ENCODE data around the gene TNS2. TPM values are rescaled to one million over a fixed set of nuclear protein-coding genes. Genes with fewer than 3 reads are reported as not detected.

The TNS2 gene
- total RNA-seq, 1 donor from 2014 or later = 2.3 TPM

- no peak for DNase-seq
Observed at GRCh38 chr12:53057816-53058500, 8.1 kb downstream of the TNS2 start.

GRCh38 chr12:53058674-53059433 lies 9.0 kb downstream of the TNS2 start:
- Mint-ChIP-seq H3K4me3 (no peak overlapping the region), H3K4me1 (peaks cover 6% of the 10 kb centered on the region), H3K9me3 (no peaks in the 10 kb centered on the region), H3K36me3 (ENCODE audit: low read depth) (no peaks in the 10 kb centered on the region), H3K27me3 (peaks cover 4% of the 10 kb centered on the region), H3K27ac (no peak overlapping the region)
- intact Hi-C loops (cut with micrococcal nuclease) = no loop called here
- no peak for DNase-seq

More at GRCh38 chr12:53057816-53058500, 8.1 kb downstream of the TNS2 start:
- Mint-ChIP-seq H3K9me3 (no peaks in the 10 kb centered on the region), H3K36me3 (ENCODE audit: low read depth) (no peaks in the 10 kb centered on the region), H3K27me3 (peaks cover 4% of the 10 kb centered on the region), H3K4me3 (no peak overlapping the region), H3K4me1 (peaks cover 10% of the 10 kb centered on the region), H3K27ac (no peak overlapping the region)
- intact Hi-C loops (cut with micrococcal nuclease) = no loop called here

- Mint-ChIP-seq H3K27me3 (peaks cover 4% of the 10 kb centered on the region), H3K9me3 (no peaks in the 10 kb centered on the region), H3K27ac (no peak overlapping the region), H3K4me1 (peaks cover 2% of the 10 kb centered on the region), H3K4me3 (no peak overlapping the region), H3K36me3 (ENCODE audit: low read depth) (peaks cover 4% of the 10 kb centered on the region)
- intact Hi-C loops (cut with micrococcal nuclease) = no loop called here
- no peak for DNase-seq
Observed at GRCh38 chr12:53059434-53060063, 9.7 kb downstream of the TNS2 start.

- no peak for DNase-seq
- Mint-ChIP-seq H3K9me3 (no peaks in the 10 kb centered on the region), H3K4me1 (peaks cover 2% of the 10 kb centered on the region), H3K27ac (no peak overlapping the region), H3K27me3 (peaks cover 4% of the 10 kb centered on the region), H3K4me3 (no peak overlapping the region), H3K36me3 (ENCODE audit: low read depth) (peaks cover 11% of the 10 kb centered on the region)
- intact Hi-C loops (cut with micrococcal nuclease) = no loop called here
Observed at GRCh38 chr12:53060064-53060720, 10.3 kb downstream of the TNS2 start.

- Mint-ChIP-seq H3K4me1 (peaks cover under 1% of the 10 kb centered on the region), H3K36me3 (ENCODE audit: low read depth) (peaks cover 12% of the 10 kb centered on the region), H3K27me3 (peaks cover 2% of the 10 kb centered on the region), H3K9me3 (no peaks in the 10 kb centered on the region), H3K4me3 (no peak overlapping the region), H3K27ac (no peak overlapping the region)
- intact Hi-C loops (cut with micrococcal nuclease) = no loop called here
- no peak for DNase-seq
Observed at GRCh38 chr12:53060721-53061276, 10.9 kb downstream of the TNS2 start.

GRCh38 chr12:53061404-53062010 lies 11.6 kb downstream of the TNS2 start:
- Mint-ChIP-seq H3K36me3 (ENCODE audit: low read depth) (peaks cover 19% of the 10 kb centered on the region), H3K27me3 (no peaks in the 10 kb centered on the region), H3K27ac (no peak overlapping the region), H3K4me1 (peaks cover 8% of the 10 kb centered on the region), H3K4me3 (no peak overlapping the region), H3K9me3 (no peaks in the 10 kb centered on the region)
- intact Hi-C loops (cut with micrococcal nuclease) = no loop called here
- no peak for DNase-seq

GRCh38 chr12:53062011-53062961 lies 12.4 kb downstream of the TNS2 start:
- no peak for DNase-seq
- peaks cover 20% of the 10 kb centered on the region for H3K36me3 Mint-ChIP-seq (ENCODE audit: low read depth)
- intact Hi-C loops (cut with micrococcal nuclease) = no loop called here
- no peak overlapping the region for H3K27ac Mint-ChIP-seq
- no peak overlapping the region for H3K4me3 Mint-ChIP-seq
- H3K4me1 Mint-ChIP-seq = peaks cover 8% of the 10 kb centered on the region
- H3K27me3 Mint-ChIP-seq = no peaks in the 10 kb centered on the region
- no peaks in the 10 kb centered on the region for H3K9me3 Mint-ChIP-seq

- H3K27ac Mint-ChIP-seq = no peak overlapping the region
- no peaks in the 10 kb centered on the region for H3K27me3 Mint-ChIP-seq
- no peaks in the 10 kb centered on the region for H3K9me3 Mint-ChIP-seq
- peaks cover 20% of the 10 kb centered on the region for H3K36me3 Mint-ChIP-seq (ENCODE audit: low read depth)
- H3K4me3 Mint-ChIP-seq = no peak overlapping the region
- peaks cover 8% of the 10 kb centered on the region for H3K4me1 Mint-ChIP-seq
- intact Hi-C loops (cut with micrococcal nuclease) = no loop called here
- no peak for DNase-seq
Observed at GRCh38 chr12:53062977-53063707, 13.3 kb downstream of the TNS2 start.

GRCh38 chr12:53063708-53064612 lies 14.1 kb downstream of the TNS2 start:
- Mint-ChIP-seq H3K4me1 (peaks cover 8% of the 10 kb centered on the region), H3K27me3 (no peaks in the 10 kb centered on the region), H3K27ac (no peak overlapping the region), H3K36me3 (ENCODE audit: low read depth) (peaks cover 20% of the 10 kb centered on the region), H3K4me3 (no peak overlapping the region), H3K9me3 (no peaks in the 10 kb centered on the region)
- no peak for DNase-seq
- intact Hi-C loops (cut with micrococcal nuclease) = no loop called here

- peaks cover 24% of the 10 kb centered on the region for H3K36me3 Mint-ChIP-seq (ENCODE audit: low read depth)
- intact Hi-C loops (cut with micrococcal nuclease) = no loop called here
- no peak overlapping the region for H3K4me3 Mint-ChIP-seq
Observed at GRCh38 chr12:53064613-53065436, 15.0 kb downstream of the TNS2 start.

GRCh38 chr12:53065470-53065869 lies 15.6 kb downstream of the TNS2 start:
- DNase-seq = no peak
- H3K9me3 Mint-ChIP-seq = no peaks in the 10 kb centered on the region
- intact Hi-C loops (cut with micrococcal nuclease) = no loop called here
- no peaks in the 10 kb centered on the region for H3K27me3 Mint-ChIP-seq
- H3K4me3 Mint-ChIP-seq = no peak overlapping the region
- no peak overlapping the region for H3K27ac Mint-ChIP-seq
- H3K4me1 Mint-ChIP-seq = peaks cover 8% of the 10 kb centered on the region
- H3K36me3 Mint-ChIP-seq (ENCODE audit: low read depth) = peaks cover 28% of the 10 kb centered on the region

More at GRCh38 chr12:53064613-53065436, 15.0 kb downstream of the TNS2 start:
- no peaks in the 10 kb centered on the region for H3K27me3 Mint-ChIP-seq
- no peak for DNase-seq
- H3K4me1 Mint-ChIP-seq = peaks cover 8% of the 10 kb centered on the region
- no peak overlapping the region for H3K27ac Mint-ChIP-seq
- no peaks in the 10 kb centered on the region for H3K9me3 Mint-ChIP-seq
